Lung (tissue), 16 donors: ENCODE data around the gene RAB3GAP2. TPM values are rescaled to one million over a fixed set of nuclear protein-coding genes. Genes with fewer than 3 reads are reported as not detected.

Experiments
- ATAC-seq: fragments of 200-7000 bp; cut with Tn5 transposase; one replicate; pipeline ENCODE4 v1.9.1; 2020; ENCODE audit warnings: moderate number of reproducible peaks; ENCODE audit not compliant: insufficient read depth, low FRiP score
- DNase-seq, 3 donors: peaks; one replicate each; pipeline ENCODE4 v3.0.0-alpha.2; 2013 to 2017
- H3K27ac ChIP-seq, 2 donors: one replicate each; pipeline ENCODE4 v1.5.1; 2013; ENCODE audit warnings: mild to moderate bottlenecking in 2 of 2, moderate library complexity in 2 of 2, control low read depth in 1 of 2, inconsistent platforms in 1 of 2, low read depth in 1 of 2, low read length in 1 of 2
- H3K27me3 ChIP-seq, 3 donors: one replicate each; pipeline ENCODE4 v1.5.1; 2013; ENCODE audit warnings: low read length in 2 of 3; ENCODE audit not compliant: control insufficient read depth in 3 of 3, insufficient read depth in 3 of 3
- H3K36me3 ChIP-seq, 4 donors: one replicate each; pipeline ENCODE4 v1.5.1; 2013; ENCODE audit warnings: low read length in 4 of 4, mild to moderate bottlenecking in 1 of 4, moderate library complexity in 1 of 4; ENCODE audit not compliant: control insufficient read depth in 4 of 4, insufficient read depth in 4 of 4
- H3K4me1 ChIP-seq, 5 donors: one replicate each; pipeline ENCODE4 v1.5.1; 2013; ENCODE audit warnings: low read length in 5 of 5, mild to moderate bottlenecking in 2 of 5, moderate library complexity in 1 of 5; ENCODE audit not compliant: control insufficient read depth in 5 of 5, insufficient read depth in 5 of 5
- H3K4me3 ChIP-seq: one replicate; pipeline ENCODE4 v1.5.1; 2013; ENCODE audit warnings: mild to moderate bottlenecking, control low read depth, moderate library complexity
- H3K9ac ChIP-seq, 2 donors: one replicate each; pipeline ENCODE4 v1.5.1; 2013; ENCODE audit warnings: low read length in 2 of 2, control low read depth in 1 of 2; ENCODE audit not compliant: insufficient read depth in 1 of 2
- H3K9me3 ChIP-seq, 4 donors: one replicate each; pipeline ENCODE4 v1.5.1; 2013; ENCODE audit warnings: low read length in 3 of 4, mild to moderate bottlenecking in 1 of 4, moderate library complexity in 1 of 4; ENCODE audit not compliant: control insufficient read depth in 4 of 4, insufficient read depth in 3 of 4
- CTCF ChIP-seq: IDR thresholded peaks from 2 replicates; pipeline ENCODE4 v1.5.1; 2012; ENCODE audit warnings: mild to moderate bottlenecking; ENCODE audit errors: control extremely low read depth, extremely low read depth
- WGBS, 2 donors: extraction: QIAGEN DNeasy Blood & Tissue Kit; methylation state at CpG; one replicate each; pipeline ENCODE4 v1.1.7; 2013; 5-methylcytosine and 5-hydroxymethylcytosine counted together
- long read RNA-seq, 5 donors: transcript quantifications; one replicate each; lab custom pipeline, GENCODE V29; 2026
- polyA plus RNA-seq, 2 donors: library from polyadenylated mRNA; stranded (reverse); fragments of 200-250 nt; gene quantifications; one replicate each; pipeline ENCODE4 v1.2.1, GENCODE V29; 2013
- total RNA-seq, 2 donors: library from RNA; depleted of rRNA in 1 of 2; stranded (reverse); fragments of >200 nt in 1 of 2; gene quantifications; one replicate each; pipeline ENCODE4 v1.2.1, GENCODE V29; 2014 to 2021
- donor health status: control.
- donor health status: control.
- donor health status: Bipolar disorder and iron deficiency.
- donor health status: healthy.
- donor health status: DM: yes; HTN: yes; CAD: no.

The RAB3GAP2 gene, protein sequence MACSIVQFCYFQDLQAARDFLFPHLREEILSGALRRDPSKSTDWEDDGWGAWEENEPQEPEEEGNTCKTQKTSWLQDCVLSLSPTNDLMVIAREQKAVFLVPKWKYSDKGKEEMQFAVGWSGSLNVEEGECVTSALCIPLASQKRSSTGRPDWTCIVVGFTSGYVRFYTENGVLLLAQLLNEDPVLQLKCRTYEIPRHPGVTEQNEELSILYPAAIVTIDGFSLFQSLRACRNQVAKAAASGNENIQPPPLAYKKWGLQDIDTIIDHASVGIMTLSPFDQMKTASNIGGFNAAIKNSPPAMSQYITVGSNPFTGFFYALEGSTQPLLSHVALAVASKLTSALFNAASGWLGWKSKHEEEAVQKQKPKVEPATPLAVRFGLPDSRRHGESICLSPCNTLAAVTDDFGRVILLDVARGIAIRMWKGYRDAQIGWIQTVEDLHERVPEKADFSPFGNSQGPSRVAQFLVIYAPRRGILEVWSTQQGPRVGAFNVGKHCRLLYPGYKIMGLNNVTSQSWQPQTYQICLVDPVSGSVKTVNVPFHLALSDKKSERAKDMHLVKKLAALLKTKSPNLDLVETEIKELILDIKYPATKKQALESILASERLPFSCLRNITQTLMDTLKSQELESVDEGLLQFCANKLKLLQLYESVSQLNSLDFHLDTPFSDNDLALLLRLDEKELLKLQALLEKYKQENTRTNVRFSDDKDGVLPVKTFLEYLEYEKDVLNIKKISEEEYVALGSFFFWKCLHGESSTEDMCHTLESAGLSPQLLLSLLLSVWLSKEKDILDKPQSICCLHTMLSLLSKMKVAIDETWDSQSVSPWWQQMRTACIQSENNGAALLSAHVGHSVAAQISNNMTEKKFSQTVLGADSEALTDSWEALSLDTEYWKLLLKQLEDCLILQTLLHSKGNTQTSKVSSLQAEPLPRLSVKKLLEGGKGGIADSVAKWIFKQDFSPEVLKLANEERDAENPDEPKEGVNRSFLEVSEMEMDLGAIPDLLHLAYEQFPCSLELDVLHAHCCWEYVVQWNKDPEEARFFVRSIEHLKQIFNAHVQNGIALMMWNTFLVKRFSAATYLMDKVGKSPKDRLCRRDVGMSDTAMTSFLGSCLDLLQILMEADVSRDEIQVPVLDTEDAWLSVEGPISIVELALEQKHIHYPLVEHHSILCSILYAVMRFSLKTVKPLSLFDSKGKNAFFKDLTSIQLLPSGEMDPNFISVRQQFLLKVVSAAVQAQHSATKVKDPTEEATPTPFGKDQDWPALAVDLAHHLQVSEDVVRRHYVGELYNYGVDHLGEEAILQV (N-terminal part only)
- 10 to 100 TPM; 36.9 to 37.5 TPM for total RNA-seq
- polyA plus RNA-seq, result 1 to 10 TPM; 7.5 to 9.4 TPM
- long read RNA-seq, donor 1, partial matches to known transcripts, result 15 of 15 reads
- long read RNA-seq, donor 1, other reads (novel, unspliced or antisense), result 0 of 15 reads
- long read RNA-seq, donor 2, partial matches to known transcripts, result 0 of 1 reads
- long read RNA-seq, donor 2, other reads (novel, unspliced or antisense), result 0 of 1 reads
- long read RNA-seq, donor 3, result 0 reads
- long read RNA-seq, donor 4, partial matches to known transcripts, result 0 of 1 reads
- long read RNA-seq, donor 4, other reads (novel, unspliced or antisense), result 0 of 1 reads
- long read RNA-seq, donor 5, partial matches to known transcripts, result 0 of 2 reads
- long read RNA-seq, donor 5, other reads (novel, unspliced or antisense), result 0 of 2 reads

DNA sequence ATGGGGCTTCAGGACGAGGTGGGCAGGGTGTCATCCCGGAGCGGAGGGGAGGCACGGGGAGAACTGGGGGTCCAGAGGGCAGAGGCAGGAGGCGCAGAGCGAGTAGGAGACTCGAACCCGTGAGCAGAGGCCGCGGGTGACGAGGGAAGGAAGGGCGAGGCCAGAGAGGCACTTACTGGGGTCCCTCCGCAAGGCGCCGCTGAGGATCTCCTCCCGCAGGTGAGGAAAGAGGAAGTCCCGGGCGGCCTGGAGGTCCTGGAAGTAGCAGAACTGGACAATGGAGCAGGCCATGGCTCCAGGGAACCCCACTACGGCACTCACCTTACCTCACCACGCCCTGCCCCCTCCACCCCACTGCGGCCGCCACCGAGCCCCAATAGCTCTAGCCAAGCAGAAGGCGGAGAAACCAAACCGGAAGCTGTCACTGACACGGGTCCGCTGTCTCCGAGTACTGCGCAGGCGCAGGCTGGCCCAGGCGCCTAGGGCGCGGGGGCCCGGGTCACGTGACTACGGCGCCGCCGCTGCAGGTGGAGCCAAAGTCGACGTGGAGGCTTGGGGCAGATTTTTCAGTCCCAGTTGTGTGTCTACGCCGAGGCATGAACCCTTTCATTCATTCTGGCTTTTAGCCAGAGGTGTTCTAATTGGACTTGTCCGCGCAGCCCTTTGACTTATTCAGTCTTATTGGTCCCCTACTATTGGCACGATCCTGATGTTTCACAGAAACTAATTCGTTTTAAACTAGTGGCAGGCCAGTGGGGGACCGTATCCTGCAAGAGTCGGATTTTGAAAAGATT is at the start of gene RAB3GAP2:
Gene RAB3GAP2, minus strand, starts transcription at position 407 of the 794 bp plus-strand sequence. Its CDS starts 116 bp downstream, at position 291.
- Histone ChIP-seq H3K9ac (peak within 1 kb of the TSS; percentile 90 to 97), H3K4me3 (peak within 1 kb of the TSS; percentile 90), H3K9me3 (no peaks in the 10 kb centered on the region), H3K27me3 (no peaks in the 10 kb centered on the region), H3K4me1 (peaks cover 3 to 26% (median 5%) of the 10 kb centered on the region in 5 donors), H3K27ac (peak within 1 kb of the TSS; percentile 77 to 87), H3K36me3 (peaks cover 0 to 8% (median 2%) of the 10 kb centered on the region in 4 donors)
- ATAC-seq, result peak; percentile 95
- WGBS, 2 donors, result 0 to 1% methylated on average over 45 to 49 of the region's 49 CpGs
- TF ChIP-seq CTCF, result no peak
- DNase-seq, result peak; percentile 93 to 97 (median 96)

- 92 to 94% methylated on average over 6 of the region's 6 CpGs for WGBS, 2 donors
- no peak for TF ChIP-seq CTCF
- Histone ChIP-seq H3K9me3 (peaks cover 0 to 6% (median 0%) of the 10 kb centered on the region in 4 donors), H3K9ac (no peak overlapping the region), H3K27me3 (no peaks in the 10 kb centered on the region), H3K36me3 (no peaks in the 10 kb centered on the region), H3K4me1 (peaks cover 0 to 4% (median 0%) of the 10 kb centered on the region in 5 donors), H3K4me3 (no peak overlapping the region), H3K27ac (no peak overlapping the region)
- DNase-seq (no peak), ATAC-seq (no peak)
Measured at GRCh38 chr1:220321758-220322157, 49.5 kb upstream of the RAB3GAP2 start.

DNA sequence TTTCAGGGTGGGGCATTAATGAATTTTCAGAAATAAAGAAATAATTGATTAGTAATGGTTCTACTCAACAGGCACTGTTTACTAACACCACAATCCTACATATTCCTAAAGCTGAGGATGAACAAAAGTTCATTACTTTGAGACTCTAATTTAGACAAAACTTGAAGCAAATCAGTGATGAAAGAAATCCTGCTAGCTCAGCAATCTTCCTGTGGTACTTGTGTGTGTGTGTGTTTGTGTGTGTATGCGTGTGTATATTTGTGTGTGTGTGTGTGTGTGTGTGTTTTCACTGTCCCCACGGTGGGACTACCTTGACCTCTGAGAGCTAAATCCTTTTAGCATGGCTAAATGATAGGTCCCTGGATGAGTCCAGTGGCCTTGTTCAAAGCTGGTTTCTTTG is 48.5 kb upstream of the RAB3GAP2 start:
- Histone ChIP-seq H3K27ac (no peak overlapping the region), H3K4me1 (peaks cover 0 to 4% (median 0%) of the 10 kb centered on the region in 5 donors), H3K36me3 (no peaks in the 10 kb centered on the region), H3K9me3 (peaks cover 0 to 6% (median 0%) of the 10 kb centered on the region in 4 donors), H3K4me3 (no peak overlapping the region), H3K9ac (no peak overlapping the region), H3K27me3 (no peaks in the 10 kb centered on the region)
- DNase-seq (no peak), ATAC-seq (no peak)
- WGBS, 2 donors, result 91 to 93% methylated on average over 2 of the region's 2 CpGs
- no peak for TF ChIP-seq CTCF
